D721Med (cell line): Measurements from ENCODE around the gene FANCC.

Experiments used
- DNase-seq: peaks from one replicate; pipeline ENCODE4 v3.0.0; 2011; ENCODE audit warnings: low spot score; ENCODE audit not compliant: insufficient read length
- FAIRE-seq: peaks from 2 replicates; lab custom pipeline; 2011; peaks lifted over from hg19 to GRCh38; lab: Jason Lieb, UNC
- CTCF ChIP-seq: IDR thresholded peaks from 2 replicates; pipeline ENCODE4 v1.5.1; 2012; ENCODE audit warnings: mild to moderate bottlenecking, control low read depth; ENCODE audit not compliant: insufficient read depth; ENCODE audit errors: missing control alignments

The FANCC gene

GRCh38 chr9:95355500-95355899 lies 38.0 kb upstream of the FANCC start:
- no peak for DNase-seq
- TF ChIP-seq CTCF, result no peak
- no peak for FAIRE-seq

- TF ChIP-seq CTCF, result no peak
- FAIRE-seq (no peak), DNase-seq (no peak)
Measured at GRCh38 chr9:95351051-95351450, 33.5 kb upstream of the FANCC start.

- FAIRE-seq, result no peak
- no peak for TF ChIP-seq CTCF
- no peak for DNase-seq
Measured at GRCh38 chr9:95350266-95350665, 32.8 kb upstream of the FANCC start.

- FAIRE-seq, result no peak
- no peak for DNase-seq
- no peak for TF ChIP-seq CTCF
Measured at GRCh38 chr9:95349091-95350038, 31.9 kb upstream of the FANCC start.

GRCh38 chr9:95346021-95346420 lies 28.5 kb upstream of the FANCC start:
- no peak for DNase-seq
- no peak for FAIRE-seq
- TF ChIP-seq CTCF, result no peak

- DNase-seq (no peak), FAIRE-seq (no peak)
- TF ChIP-seq CTCF, result no peak
Measured at GRCh38 chr9:95344735-95345325, 27.3 kb upstream of the FANCC start.
